ENCODE results near the gene BMI1.

The BMI1 gene

GRCh38 chr10:22372298-22372697, 51.4 kb downstream of the BMI1 start:
- no peak for TF ChIP-seq CTCF (IDR thresholded peaks at IDR 0.05; ENCODE audit: low read depth, low read length, missing control alignments)
- no peak for DNase-seq (ENCODE audit: extremely low read depth, low read depth)
- no peak overlapping the region for H3K4me3 ChIP-seq (replicated peaks; ENCODE audit: low read depth, low read length)

- no peak for DNase-seq (ENCODE audit: extremely low read depth, low read depth)
- no peak overlapping the region for H3K4me3 ChIP-seq (replicated peaks; ENCODE audit: low read depth, low read length)
- TF ChIP-seq CTCF (IDR thresholded peaks at IDR 0.05; ENCODE audit: low read depth, low read length, missing control alignments), result no peak
Observed at GRCh38 chr10:22372917-22373316, 52.0 kb downstream of the BMI1 start.

GRCh38 chr10:22374489-22375126, 53.7 kb downstream of the BMI1 start:
- DNase-seq (ENCODE audit: extremely low read depth, low read depth), result no peak
- TF ChIP-seq CTCF (IDR thresholded peaks at IDR 0.05; ENCODE audit: low read depth, low read length, missing control alignments), result no peak
- H3K4me3 ChIP-seq (replicated peaks; ENCODE audit: low read depth, low read length), result no peak overlapping the region

GRCh38 chr10:22379059-22379458, 58.2 kb downstream of the BMI1 start:
- H3K4me3 ChIP-seq (replicated peaks; ENCODE audit: low read depth, low read length), result no peak overlapping the region
- DNase-seq (ENCODE audit: extremely low read depth, low read depth), result no peak
- no peak for TF ChIP-seq CTCF (IDR thresholded peaks at IDR 0.05; ENCODE audit: low read depth, low read length, missing control alignments)
